K562 (cell line): ENCODE results near the gene ABCF2. TPM values are rescaled to one million over a fixed set of nuclear protein-coding genes. Genes with fewer than 3 reads are reported as not detected.
A peak's percentile ranks its signal among the peaks of the same experiment; 100 is the strongest.

Experiments
- CAMTA2 ChIP-seq: fragments of 250-450 bp; sonication (Bioruptor Pico); conservative IDR thresholded peaks from 2 replicates; pipeline ENCODE4 v1.5.1; 2022
- CBX5 ChIP-seq: IDR thresholded peaks from 2 replicates; pipeline ENCODE4 v1.6.1; 2014; ENCODE audit warnings: low read depth, borderline replicate concordance
- CTCFL ChIP-seq: IDR thresholded peaks from 2 replicates; pipeline ENCODE4 v1.6.1; 2011; ENCODE audit warnings: borderline replicate concordance, low read depth, mild to moderate bottlenecking, moderate library complexity, low read length; ENCODE audit not compliant: insufficient read depth, poor library complexity, severe bottlenecking
- HDAC8 ChIP-seq: fragments of 450-650 bp; IDR thresholded peaks from 2 replicates; pipeline ENCODE4 v1.6.1; 2016; ENCODE audit warnings: mild to moderate bottlenecking, missing genetic modification characterization, moderate library complexity, missing compliant biosample characterization
- NUFIP1 ChIP-seq: fragments of 450-650 bp; IDR thresholded peaks from 2 replicates; pipeline ENCODE4 v1.6.1; 2018; ENCODE audit not compliant: partially characterized antibody
- SETDB1 ChIP-seq: IDR thresholded peaks from one replicate; pipeline ENCODE4 v1.6.1; 2012; ENCODE audit warnings: low read length, control low read depth, inconsistent platforms
- SREBF1 ChIP-seq: fragments of 150-350 bp; IDR thresholded peaks from 2 replicates; pipeline ENCODE4 v1.6.1; 2014; ENCODE audit warnings: antibody characterized with exemption, low read depth, low read length, borderline replicate concordance
- ZNF282 ChIP-seq: sonication (generic); formaldehyde crosslinking; IDR thresholded peaks from 2 replicates; pipeline ENCODE4 v1.8.1; 2023; ENCODE audit warnings: missing genetic modification reagents
- ZNF75A ChIP-seq: fragments of 450-650 bp; formaldehyde crosslinking; IDR thresholded peaks from 2 replicates; pipeline ENCODE4 v1.4.0; 2020; ENCODE audit warnings: mild to moderate bottlenecking
- polyA plus RNA-seq, 8 experiments: library from polyadenylated mRNA; depleted of rRNA in 4 of 8; stranded (reverse) in 5 of 8; unstranded in 3 of 8; fragments of >200 nt; fragmentation: Nextera tagmentation in 2 of 8; fragmentation: Illumina TruSeq in 1 of 8; extraction: Ambion mirVana in 2 of 8; extraction: Trizol in 1 of 8; gene quantifications; 2 replicates each; pipeline versions ENCODE4 v1.2.1 to v1.2.3, GENCODE V29; 2011 to 2014; ENCODE audit warnings: inconsistent platforms in 1 of 8, missing spikeins in 1 of 8
- total RNA-seq, 7 experiments: library from RNA; depleted of rRNA in 6 of 7; stranded (reverse); fragments of >200 nt in 6 of 7; fragmentation: Illumina TruSeq in 2 of 7; extraction: Trizol in 2 of 7; gene quantifications; 2 replicates each; pipeline versions ENCODE4 v1.2.1 to v1.2.3, GENCODE V29; 2011 to 2021; ENCODE audit warnings: low replicate concordance in 1 of 7
- TF ChIP-seq, protein P1 (sequence below): fragments of 450-650 bp; IDR thresholded peaks from 2 replicates; pipeline ENCODE4 v1.6.1; 2017; ENCODE audit warnings: antibody characterized with exemption

Gene ABCF2
- total and polyA plus RNA-seq, 9 of the 15 experiments (the other 6 are each of a cell fraction or from before 2014, with no cell fraction given): 62.1 to 224 (median 113) TPM

DNA sequence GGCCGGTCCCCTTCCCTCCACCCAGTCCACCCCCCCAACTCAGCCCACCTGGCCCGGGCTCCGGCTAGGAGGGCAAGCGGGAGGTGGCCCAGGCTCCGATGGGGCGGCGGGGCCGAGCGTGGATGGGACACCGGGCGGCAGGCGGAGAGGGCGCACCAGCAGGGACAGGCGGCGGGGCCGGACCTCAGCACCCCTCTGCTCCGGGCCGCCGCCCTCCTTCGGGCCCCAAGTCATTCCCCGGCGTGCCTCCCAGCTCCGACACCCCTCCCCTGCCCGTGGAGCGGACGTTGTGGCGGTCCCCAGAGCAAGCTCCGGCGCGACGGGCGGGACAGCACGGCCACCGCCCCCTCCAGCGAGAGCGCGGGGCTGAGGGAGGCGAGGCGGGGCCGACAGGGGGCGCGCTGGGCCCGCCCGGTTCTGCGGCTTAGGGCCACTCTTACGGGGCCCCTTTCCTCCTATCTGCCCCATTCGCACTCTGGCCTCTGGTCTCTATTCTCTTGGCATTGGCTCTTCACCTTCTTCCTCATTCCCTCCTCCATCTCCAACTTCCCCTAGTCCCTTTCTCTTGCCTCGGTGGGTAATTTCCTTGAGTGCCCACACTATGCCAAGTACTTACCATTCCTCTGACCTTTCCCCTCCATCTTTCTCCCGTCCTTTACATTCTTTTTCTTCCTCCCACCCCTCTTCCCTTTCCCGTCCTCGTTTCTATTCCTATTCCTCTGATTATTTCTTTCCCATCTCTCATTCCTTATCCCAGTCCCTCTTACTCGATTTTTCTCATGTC lies 58.8 kb downstream of the ABCF2 start (continued):
- TF ChIP-seq CTCFL: peak; percentile 99
- peak; percentile 8 for TF ChIP-seq NUFIP1
- TF ChIP-seq ZNF282 (CRISPR knock-in tag): no peak
- no peak for TF ChIP-seq CBX5
- TF ChIP-seq CAMTA2 (CRISPR knock-in tag): no peak
- no peak for TF ChIP-seq SETDB1
- TF ChIP-seq, protein P1, sequence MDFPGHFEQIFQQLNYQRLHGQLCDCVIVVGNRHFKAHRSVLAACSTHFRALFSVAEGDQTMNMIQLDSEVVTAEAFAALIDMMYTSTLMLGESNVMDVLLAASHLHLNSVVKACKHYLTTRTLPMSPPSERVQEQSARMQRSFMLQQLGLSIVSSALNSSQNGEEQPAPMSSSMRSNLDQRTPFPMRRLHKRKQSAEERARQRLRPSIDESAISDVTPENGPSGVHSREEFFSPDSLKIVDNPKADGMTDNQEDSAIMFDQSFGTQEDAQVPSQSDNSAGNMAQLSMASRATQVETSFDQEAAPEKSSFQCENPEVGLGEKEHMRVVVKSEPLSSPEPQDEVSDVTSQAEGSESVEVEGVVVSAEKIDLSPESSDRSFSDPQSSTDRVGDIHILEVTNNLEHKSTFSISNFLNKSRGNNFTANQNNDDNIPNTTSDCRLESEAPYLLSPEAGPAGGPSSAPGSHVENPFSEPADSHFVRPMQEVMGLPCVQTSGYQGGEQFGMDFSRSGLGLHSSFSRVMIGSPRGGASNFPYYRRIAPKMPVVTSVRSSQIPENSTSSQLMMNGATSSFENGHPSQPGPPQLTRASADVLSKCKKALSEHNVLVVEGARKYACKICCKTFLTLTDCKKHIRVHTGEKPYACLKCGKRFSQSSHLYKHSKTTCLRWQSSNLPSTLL: peak; percentile 54; the same call in 1 of the 2 replicates
- TF ChIP-seq SREBF1: no peak
- no peak for TF ChIP-seq ZNF75A (CRISPR knock-in tag)
- TF ChIP-seq HDAC8 (tag): 0 out of 2 replicates have a peak, but pooled peaks have one; percentile 23
- TF ChIP-seq, all 486 proteins: peak for 114
